GM23338 (cell line): ENCODE data around the gene SCN3A. TPM values are rescaled to one million over a fixed set of nuclear protein-coding genes. Genes with fewer than 3 reads are reported as not detected.

Experiments used
- ATAC-seq: fragments of 200-7000 bp; cut with Tn5 transposase; 3 replicates; pipeline ENCODE4 v1.9.1; 2020
- DNase-seq: peaks from one replicate; pipeline ENCODE4 v3.0.0-alpha.2; 2015; ENCODE audit warnings: low spot score
- H2AFZ ChIP-seq: fragments of 200-600 bp; sonication (generic); 2 replicates; pipeline ENCODE4 v1.8.0; 2016; ENCODE audit warnings: antibody characterized with exemption, mild to moderate bottlenecking, moderate library complexity
- H3F3A ChIP-seq: fragments of 200-600 bp; sonication (generic); replicated peaks from 2 replicates; pipeline ENCODE4 v1.8.0; 2017; ENCODE audit warnings: antibody characterized with exemption, mixed run types, low read depth
- H3K27ac ChIP-seq: fragments of 200-600 bp; sonication (generic); 2 replicates; pipeline ENCODE4 v1.6.1; 2016; ENCODE audit warnings: low read depth
- H3K27me3 ChIP-seq: fragments of 200-600 bp; sonication (generic); 2 replicates; pipeline ENCODE4 v1.8.0; 2016; ENCODE audit warnings: mild to moderate bottlenecking, mixed run types, moderate library complexity; ENCODE audit not compliant: insufficient read depth
- H3K36me3 ChIP-seq: fragments of 200-600 bp; sonication (generic); 2 replicates; pipeline ENCODE4 v1.8.0; 2016; ENCODE audit warnings: mild to moderate bottlenecking; ENCODE audit not compliant: insufficient read depth
- H3K4me1 ChIP-seq: fragments of 200-600 bp; sonication (generic); 2 replicates; pipeline ENCODE4 v1.8.0; 2016; ENCODE audit warnings: mild to moderate bottlenecking, moderate library complexity; ENCODE audit not compliant: insufficient read depth
- H3K4me2 ChIP-seq: fragments of 200-600 bp; sonication (generic); 2 replicates; pipeline ENCODE4 v1.7.1; 2017; ENCODE audit warnings: mixed run types
- H3K4me3 ChIP-seq: fragments of 200-600 bp; sonication (generic); 2 replicates; pipeline ENCODE4 v1.6.1; 2016; ENCODE audit warnings: mixed run types
- H3K79me2 ChIP-seq: fragments of 200-600 bp; sonication (generic); replicated peaks from 2 replicates; pipeline ENCODE4 v1.8.0; 2017; ENCODE audit warnings: mild to moderate bottlenecking; ENCODE audit not compliant: insufficient read depth
- H3K9me2 ChIP-seq: fragments of 200-600 bp; sonication (generic); 2 replicates; pipeline ENCODE4 v1.8.0; 2017; ENCODE audit not compliant: insufficient read depth
- H4K20me1 ChIP-seq: fragments of 200-600 bp; sonication (generic); replicated peaks from 2 replicates; pipeline ENCODE4 v1.8.0; 2017; ENCODE audit warnings: mild to moderate bottlenecking; ENCODE audit not compliant: insufficient read depth
- H3K27ac Mint-ChIP-seq: 2 replicates; pipeline ENCODE4 v1.8.0; 2020; ENCODE audit warnings: inconsistent platforms, mild to moderate bottlenecking, moderate library complexity, mixed read lengths
- H3K27me3 Mint-ChIP-seq: 3 replicates; pipeline ENCODE4 v1.8.0; 2022; ENCODE audit warnings: low read depth, mild to moderate bottlenecking, moderate library complexity, mixed read lengths, inconsistent platforms; ENCODE audit not compliant: insufficient read depth, poor library complexity
- H3K36me3 Mint-ChIP-seq: 3 replicates; pipeline ENCODE4 v1.8.0; 2021; ENCODE audit warnings: low read depth, mild to moderate bottlenecking, inconsistent platforms, moderate library complexity, mixed read lengths
- H3K4me1 Mint-ChIP-seq: 3 replicates; pipeline ENCODE4 v1.8.0; 2020; ENCODE audit warnings: mild to moderate bottlenecking, inconsistent platforms, mixed read lengths
- H3K4me3 Mint-ChIP-seq: 3 replicates; pipeline ENCODE4 v1.8.0; 2021; ENCODE audit warnings: moderate library complexity, mild to moderate bottlenecking, inconsistent platforms, mixed read lengths
- H3K9me3 Mint-ChIP-seq: 3 replicates; pipeline ENCODE4 v1.8.0; 2020; ENCODE audit warnings: moderate library complexity, mild to moderate bottlenecking, inconsistent platforms, mixed read lengths
- CREB1 ChIP-seq: fragments of 250-450 bp; sonication (Bioruptor Pico); IDR thresholded peaks from 2 replicates; pipeline ENCODE4 v1.5.0; 2020; ENCODE audit warnings: low read depth, mild to moderate bottlenecking, moderate library complexity
- CTCF ChIP-seq, 2 experiments: fragments of 200-600 bp in 1 of 2; sonication (generic) in 1 of 2; conservative IDR thresholded peaks; 2 replicates each; pipeline versions ENCODE4 v1.5.1 to v1.6.1; 2016 to 2017; ENCODE audit warnings: antibody characterized with exemption in 2 of 2, low read depth in 2 of 2, mild to moderate bottlenecking in 2 of 2, moderate library complexity in 1 of 2
- EZH2 ChIP-seq: fragments of 200-600 bp; sonication (generic); IDR thresholded peaks from one replicate; pipeline ENCODE4 v1.8.0; 2017; ENCODE audit warnings: antibody characterized with exemption, mild to moderate bottlenecking, low read depth; ENCODE audit not compliant: unreplicated experiment
- EZH2phosphoT487 ChIP-seq: fragments of 200-600 bp; sonication (generic); IDR thresholded peaks from one replicate; pipeline ENCODE4 v1.8.1; 2018; ENCODE audit warnings: antibody characterized with exemption; ENCODE audit not compliant: unreplicated experiment
- JUNB ChIP-seq: IDR thresholded peaks from one replicate; pipeline ENCODE4 v1.6.1; 2016; ENCODE audit warnings: antibody characterized with exemption; ENCODE audit not compliant: unreplicated experiment
- NANOG ChIP-seq: IDR thresholded peaks from 2 replicates; pipeline ENCODE4 v1.6.1; 2016; ENCODE audit warnings: antibody characterized with exemption, borderline replicate concordance
- REST ChIP-seq: IDR thresholded peaks from one replicate; pipeline ENCODE4 v1.6.1; 2018; ENCODE audit warnings: antibody characterized with exemption; ENCODE audit not compliant: unreplicated experiment
- STAT1 ChIP-seq: IDR thresholded peaks from one replicate; pipeline ENCODE4 v1.6.1; 2016; ENCODE audit warnings: antibody characterized with exemption; ENCODE audit not compliant: unreplicated experiment
- ZNF114 ChIP-seq: fragments of 250-450 bp; sonication (Bioruptor Pico); IDR thresholded peaks from 2 replicates; pipeline ENCODE4 v1.5.0; 2020; ENCODE audit warnings: mild to moderate bottlenecking, moderate library complexity
- ZNF331 ChIP-seq: fragments of 250-450 bp; sonication (Bioruptor Pico); IDR thresholded peaks from 2 replicates; pipeline ENCODE4 v1.5.0; 2020; ENCODE audit warnings: low read depth, mild to moderate bottlenecking, moderate library complexity
- ZNF462 ChIP-seq: fragments of 250-450 bp; sonication (Bioruptor Pico); IDR thresholded peaks from 2 replicates; pipeline ENCODE4 v1.5.0; 2020; ENCODE audit warnings: mild to moderate bottlenecking, moderate library complexity
- polyA plus RNA-seq: library from polyadenylated mRNA; unstranded; fragments of >200 nt; fragmentation: Nextera tagmentation; extraction: Ambion mirVana; gene quantifications from 2 replicates; pipeline ENCODE4 v1.2.1, GENCODE V29; 2016
- total RNA-seq: library from RNA; depleted of rRNA; stranded (reverse); fragments of >200 nt; shearing (Covaris generic); gene quantifications from 2 replicates; pipeline ENCODE4 v1.2.3, GENCODE V29; 2014

SCN3A gene
- total and polyA plus RNA-seq, 2 experiments from 2014 or later = 0.66 TPM; not detected in 1

GRCh38 chr2:165202239-165202638, 1.6 kb downstream of the SCN3A start:
- peaks cover 18% of the 10 kb centered on the region for H3K4me1 Mint-ChIP-seq
- H3K79me2 ChIP-seq = no peaks in the 10 kb centered on the region
- ATAC-seq = no peak

More at GRCh38 chr2:165202239-165202638, 1.6 kb downstream of the SCN3A start:
- H2AFZ ChIP-seq = no peak overlapping the region
- H3K9me2 ChIP-seq = no peaks in the 10 kb centered on the region
- Mint-ChIP-seq H3K36me3 (no peaks in the 10 kb centered on the region), H3K27me3 (no peaks in the 10 kb centered on the region), H3K4me3 (no peak overlapping the region), H3K27ac (no peak overlapping the region), H3K9me3 (no peaks in the 10 kb centered on the region)
- no peaks in the 10 kb centered on the region for H3K27me3 ChIP-seq
- DNase-seq = no peak
- no peaks in the 10 kb centered on the region for H4K20me1 ChIP-seq
- H3F3A ChIP-seq = no peaks in the 10 kb centered on the region
- H3K36me3 ChIP-seq = no peaks in the 10 kb centered on the region
- no peaks in the 10 kb centered on the region for H3K4me1 ChIP-seq
- H3K4me2 ChIP-seq = no peak overlapping the region
- TF ChIP-seq REST (no peak), STAT1 (no peak), ZNF114 (CRISPR knock-in tag) (no peak), EZH2 (no peak), ZNF462 (CRISPR knock-in tag) (no peak), CREB1 (CRISPR knock-in tag) (no peak), ZNF331 (CRISPR knock-in tag) (no peak), CTCF (conservative IDR thresholded peaks at IDR 0.05; ENCODE audit: low read depth in 2 of 2) (no peak), EZH2phosphoT487 (no peak), JUNB (no peak), NANOG (no peak)
- no peak overlapping the region for H3K4me3 ChIP-seq
- no peak overlapping the region for H3K27ac ChIP-seq
